LNCaP clone FGC (cell line): ENCODE data around the gene HSPA8.

ENCODE experiments used
- DNase-seq: peaks from one replicate; pipeline ENCODE4 v3.0.0-alpha.2; 2011; ENCODE audit warnings: low read depth
- H3K4me3 ChIP-seq: 2 replicates; pipeline ENCODE4 v1.5.1; 2011; ENCODE audit warnings: mild to moderate bottlenecking, low read depth, low read length, control low read depth
- TF ChIP-seq, protein P1 (sequence below): IDR thresholded peaks from 2 replicates; pipeline ENCODE4 v1.5.1; 2012; ENCODE audit warnings: mild to moderate bottlenecking; ENCODE audit not compliant: control insufficient read depth, insufficient read depth; ENCODE audit errors: extremely low read depth

Gene HSPA8

GRCh38 chr11:123033895-123034294 lies 28.0 kb downstream of the HSPA8 start:
- no peak for DNase-seq
- no peak overlapping the region for H3K4me3 ChIP-seq
- TF ChIP-seq, protein P1, sequence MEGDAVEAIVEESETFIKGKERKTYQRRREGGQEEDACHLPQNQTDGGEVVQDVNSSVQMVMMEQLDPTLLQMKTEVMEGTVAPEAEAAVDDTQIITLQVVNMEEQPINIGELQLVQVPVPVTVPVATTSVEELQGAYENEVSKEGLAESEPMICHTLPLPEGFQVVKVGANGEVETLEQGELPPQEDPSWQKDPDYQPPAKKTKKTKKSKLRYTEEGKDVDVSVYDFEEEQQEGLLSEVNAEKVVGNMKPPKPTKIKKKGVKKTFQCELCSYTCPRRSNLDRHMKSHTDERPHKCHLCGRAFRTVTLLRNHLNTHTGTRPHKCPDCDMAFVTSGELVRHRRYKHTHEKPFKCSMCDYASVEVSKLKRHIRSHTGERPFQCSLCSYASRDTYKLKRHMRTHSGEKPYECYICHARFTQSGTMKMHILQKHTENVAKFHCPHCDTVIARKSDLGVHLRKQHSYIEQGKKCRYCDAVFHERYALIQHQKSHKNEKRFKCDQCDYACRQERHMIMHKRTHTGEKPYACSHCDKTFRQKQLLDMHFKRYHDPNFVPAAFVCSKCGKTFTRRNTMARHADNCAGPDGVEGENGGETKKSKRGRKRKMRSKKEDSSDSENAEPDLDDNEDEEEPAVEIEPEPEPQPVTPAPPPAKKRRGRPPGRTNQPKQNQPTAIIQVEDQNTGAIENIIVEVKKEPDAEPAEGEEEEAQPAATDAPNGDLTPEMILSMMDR, result no peak

DNA sequence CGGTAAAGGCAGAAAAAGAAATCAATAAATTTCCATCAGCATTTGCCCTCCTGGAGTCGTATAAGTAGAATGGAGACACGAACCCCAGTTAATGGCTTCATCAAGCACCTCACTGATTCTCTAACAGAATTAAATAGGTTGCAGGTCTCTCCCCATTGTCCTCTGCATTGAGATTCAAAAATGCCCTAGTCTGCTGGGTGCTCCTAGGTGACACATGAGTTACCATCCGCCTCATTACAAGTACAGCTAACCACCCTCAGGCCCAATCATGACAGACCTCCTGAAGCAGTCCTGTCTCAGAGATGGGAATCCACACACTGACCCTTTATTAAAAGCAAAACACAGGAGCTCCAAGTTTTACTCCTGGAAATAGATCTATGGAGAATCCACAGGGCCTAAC lies 31.4 kb downstream of the HSPA8 start:
- TF ChIP-seq, protein P1, result no peak
- no peak overlapping the region for H3K4me3 ChIP-seq
- DNase-seq, result no peak

- no peak overlapping the region for H3K4me3 ChIP-seq
- DNase-seq, result no peak
- TF ChIP-seq, protein P1, result peak; percentile 54
Observed at GRCh38 chr11:123020968-123021367, 41.0 kb downstream of the HSPA8 start.

- DNase-seq, result no peak
- TF ChIP-seq, protein P1, result no peak
- no peak overlapping the region for H3K4me3 ChIP-seq
Observed at GRCh38 chr11:123018702-123019101, 43.2 kb downstream of the HSPA8 start.

DNA sequence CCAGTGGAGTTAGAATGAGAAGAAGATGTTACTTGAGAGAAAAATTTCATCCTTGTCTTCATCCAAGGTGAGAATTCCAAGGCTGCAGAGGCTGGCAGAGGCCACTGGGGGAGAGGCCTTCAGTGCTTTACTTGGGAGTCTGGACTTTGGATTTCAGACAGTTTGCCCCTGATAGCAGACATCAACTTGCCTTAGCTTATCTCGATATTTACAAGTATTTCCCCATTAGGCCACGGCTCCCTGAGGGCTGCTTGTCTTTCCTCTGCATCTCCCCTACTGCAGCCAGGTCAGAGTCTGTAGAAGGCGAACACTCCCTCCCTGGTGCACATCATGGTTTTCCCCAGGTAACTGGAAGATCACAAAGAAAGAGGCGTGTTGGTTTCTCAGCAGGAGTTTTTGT lies 50.4 kb downstream of the HSPA8 start:
- TF ChIP-seq, protein P1, result no peak

More for the DNA sequence above, 50.4 kb downstream of the HSPA8 start:
- DNase-seq, result no peak
- H3K4me3 ChIP-seq, result no peak overlapping the region
